Hepatocyte (in vitro differentiated cells): Measurements from ENCODE around the gene ETS2. TPM values are rescaled to one million over a fixed set of nuclear protein-coding genes. Genes with fewer than 3 reads are reported as not detected.

Source experiments
- DNase-seq: peaks from one replicate; pipeline ENCODE4 v3.0.0-alpha.2; 2016; ENCODE audit warnings: low spot score
- H2AFZ ChIP-seq: fragments of 200-600 bp; sonication (generic); 2 replicates; pipeline ENCODE4 v1.6.0; 2016; ENCODE audit warnings: antibody characterized with exemption, mild to moderate bottlenecking
- H3K27ac ChIP-seq: fragments of 200-600 bp; sonication (generic); 2 replicates; pipeline ENCODE4 v1.5.1; 2016; ENCODE audit warnings: mild to moderate bottlenecking
- H3K27me3 ChIP-seq: fragments of 200-600 bp; sonication (generic); 2 replicates; pipeline ENCODE4 v1.6.1; 2016
- H3K36me3 ChIP-seq: fragments of 200-600 bp; sonication (generic); replicated peaks from 2 replicates; pipeline ENCODE4 v1.5.1; 2016; ENCODE audit warnings: low read depth; ENCODE audit not compliant: insufficient read depth
- H3K4me1 ChIP-seq: fragments of 200-600 bp; sonication (generic); 2 replicates; pipeline ENCODE4 v1.5.1; 2016; ENCODE audit warnings: mild to moderate bottlenecking, moderate library complexity; ENCODE audit not compliant: insufficient read depth
- H3K4me2 ChIP-seq: fragments of 200-600 bp; sonication (generic); 2 replicates; pipeline ENCODE4 v1.6.0; 2016
- H3K4me3 ChIP-seq: fragments of 200-600 bp; sonication (generic); 2 replicates; pipeline ENCODE4 v1.5.1; 2016; ENCODE audit warnings: mild to moderate bottlenecking
- H3K79me2 ChIP-seq: fragments of 200-600 bp; sonication (generic); 2 replicates; pipeline ENCODE4 v1.6.0; 2017; ENCODE audit warnings: mild to moderate bottlenecking
- H3K9me2 ChIP-seq: fragments of 200-600 bp; sonication (generic); replicated peaks from 2 replicates; pipeline ENCODE4 v1.6.0; 2017; ENCODE audit warnings: mild to moderate bottlenecking; ENCODE audit not compliant: insufficient read depth
- H3K9me3 ChIP-seq: fragments of 200-600 bp; sonication (generic); 2 replicates; pipeline ENCODE4 v1.5.1; 2016; ENCODE audit warnings: low read depth, mild to moderate bottlenecking
- H4K20me1 ChIP-seq: fragments of 200-600 bp; sonication (generic); 2 replicates; pipeline ENCODE4 v1.6.0; 2016; ENCODE audit warnings: mild to moderate bottlenecking; ENCODE audit not compliant: insufficient read depth, poor library complexity, severe bottlenecking
- EZH2 ChIP-seq: fragments of 200-600 bp; sonication (generic); IDR thresholded peaks from 2 replicates; pipeline ENCODE4 v1.6.1; 2016; ENCODE audit warnings: antibody characterized with exemption, mild to moderate bottlenecking, borderline replicate concordance
- EZH2phosphoT487 ChIP-seq: fragments of 200-600 bp; sonication (generic); IDR thresholded peaks from one replicate; pipeline ENCODE4 v1.6.1; 2018; ENCODE audit warnings: antibody characterized with exemption, mild to moderate bottlenecking, low read depth, moderate library complexity; ENCODE audit not compliant: unreplicated experiment, severe bottlenecking
- WGBS: methylation state at CpG from one replicate; pipeline ENCODE4 v1.1.6; 2016; ENCODE audit warnings: low lambda C conversion rate; ENCODE audit errors: missing lambda C conversion rate; 5-methylcytosine and 5-hydroxymethylcytosine counted together
- polyA plus RNA-seq: library from polyadenylated mRNA; unstranded; fragments of >200 nt; fragmentation: Nextera tagmentation; extraction: Ambion mirVana; gene quantifications from 2 replicates; pipeline ENCODE4 v1.2.1, GENCODE V29; 2016
- total RNA-seq: library from RNA; depleted of rRNA; stranded (reverse); fragments of >200 nt; gene quantifications from 2 replicates; pipeline ENCODE4 v1.2.3, GENCODE V29; 2014
- TF ChIP-seq, protein P1 (sequence below): fragments of 200-600 bp; sonication (generic); IDR thresholded peaks from 2 replicates; pipeline ENCODE4 v1.5.1; 2016; ENCODE audit warnings: antibody characterized with exemption, mild to moderate bottlenecking; ENCODE audit not compliant: poor library complexity

ETS2 gene
- total and polyA plus RNA-seq, 2 experiments from 2014 or later = 95.1 to 106 TPM

DNA sequence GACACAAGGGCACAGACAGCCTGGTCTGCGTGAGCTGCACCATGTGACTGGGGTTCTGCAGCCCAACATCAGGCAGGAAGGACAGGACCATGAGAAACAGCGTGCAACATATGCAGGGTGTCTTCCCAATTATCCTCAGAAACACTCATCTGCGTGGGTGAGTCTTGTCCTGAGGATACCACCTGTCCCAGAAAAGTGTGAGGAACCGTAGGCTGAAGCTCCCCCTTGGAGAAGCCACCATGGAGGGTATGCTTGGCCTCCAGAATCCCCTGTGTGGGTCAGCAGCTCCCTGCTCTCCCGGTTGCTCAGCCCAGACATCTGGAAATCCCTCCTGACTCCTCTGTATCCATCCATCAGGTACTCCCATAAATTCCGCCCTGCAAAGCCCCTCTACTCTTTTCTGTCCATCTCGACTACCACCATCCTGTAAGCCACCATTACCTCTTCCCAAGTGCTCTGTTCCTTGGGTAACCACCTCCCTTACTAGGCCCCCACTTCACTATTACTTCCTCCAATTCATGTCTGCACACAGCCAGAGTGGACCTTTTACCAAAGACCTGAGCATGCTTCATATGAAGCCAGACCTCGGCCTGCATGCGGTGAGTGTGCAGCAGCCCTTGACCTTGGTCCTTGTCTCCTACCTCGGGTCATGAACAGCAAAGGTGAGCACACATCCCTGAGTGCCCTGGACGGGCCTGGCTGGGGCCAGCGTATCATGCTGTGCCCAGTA is 33.0 kb downstream of the ETS2 start:
- no peaks in the 10 kb centered on the region for H4K20me1 ChIP-seq
- H3K4me2 ChIP-seq = no peak overlapping the region
- no peaks in the 10 kb centered on the region for H3K79me2 ChIP-seq
- no peak overlapping the region for H2AFZ ChIP-seq
- H3K36me3 ChIP-seq = no peaks in the 10 kb centered on the region
- WGBS = 92% methylated on average over 12 of the region's 12 CpGs
- no peak for DNase-seq
- H3K27ac ChIP-seq = peak overlapping the region; percentile 88
- H3K9me2 ChIP-seq = no peaks in the 10 kb centered on the region
- no peaks in the 10 kb centered on the region for H3K9me3 ChIP-seq
- peaks cover 4% of the 10 kb centered on the region for H3K4me1 ChIP-seq
- no peaks in the 10 kb centered on the region for H3K27me3 ChIP-seq
- H3K4me3 ChIP-seq = no peak overlapping the region
- TF ChIP-seq EZH2 (no peak), EZH2phosphoT487 (no peak)
- TF ChIP-seq, protein P1, sequence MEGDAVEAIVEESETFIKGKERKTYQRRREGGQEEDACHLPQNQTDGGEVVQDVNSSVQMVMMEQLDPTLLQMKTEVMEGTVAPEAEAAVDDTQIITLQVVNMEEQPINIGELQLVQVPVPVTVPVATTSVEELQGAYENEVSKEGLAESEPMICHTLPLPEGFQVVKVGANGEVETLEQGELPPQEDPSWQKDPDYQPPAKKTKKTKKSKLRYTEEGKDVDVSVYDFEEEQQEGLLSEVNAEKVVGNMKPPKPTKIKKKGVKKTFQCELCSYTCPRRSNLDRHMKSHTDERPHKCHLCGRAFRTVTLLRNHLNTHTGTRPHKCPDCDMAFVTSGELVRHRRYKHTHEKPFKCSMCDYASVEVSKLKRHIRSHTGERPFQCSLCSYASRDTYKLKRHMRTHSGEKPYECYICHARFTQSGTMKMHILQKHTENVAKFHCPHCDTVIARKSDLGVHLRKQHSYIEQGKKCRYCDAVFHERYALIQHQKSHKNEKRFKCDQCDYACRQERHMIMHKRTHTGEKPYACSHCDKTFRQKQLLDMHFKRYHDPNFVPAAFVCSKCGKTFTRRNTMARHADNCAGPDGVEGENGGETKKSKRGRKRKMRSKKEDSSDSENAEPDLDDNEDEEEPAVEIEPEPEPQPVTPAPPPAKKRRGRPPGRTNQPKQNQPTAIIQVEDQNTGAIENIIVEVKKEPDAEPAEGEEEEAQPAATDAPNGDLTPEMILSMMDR = no peak

GRCh38 chr21:38839328-38840286 is 33.9 kb downstream of the ETS2 start:
- Histone ChIP-seq H3K79me2 (no peaks in the 10 kb centered on the region), H3K9me2 (no peaks in the 10 kb centered on the region), H3K4me3 (no peak overlapping the region), H3K27me3 (no peaks in the 10 kb centered on the region), H4K20me1 (no peaks in the 10 kb centered on the region), H3K36me3 (no peaks in the 10 kb centered on the region), H3K9me3 (no peaks in the 10 kb centered on the region), H3K4me1 (peaks cover 4% of the 10 kb centered on the region), H3K4me2 (no peak overlapping the region), H2AFZ (no peak overlapping the region), H3K27ac (peak overlapping the region; percentile 88)
- 85% methylated on average over 9 of the region's 9 CpGs for WGBS
- TF ChIP-seq EZH2 (no peak), EZH2phosphoT487 (no peak)
- TF ChIP-seq, protein P1 = no peak
- DNase-seq = no peak

- TF ChIP-seq EZH2 = no peak
- TF ChIP-seq, protein P1 = no peak
- no peak for TF ChIP-seq EZH2phosphoT487
- Histone ChIP-seq H3K27me3 (no peaks in the 10 kb centered on the region), H3K9me3 (no peaks in the 10 kb centered on the region), H3K9me2 (no peaks in the 10 kb centered on the region), H4K20me1 (no peaks in the 10 kb centered on the region), H3K27ac (peak overlapping the region; percentile 88), H3K36me3 (no peaks in the 10 kb centered on the region), H2AFZ (no peak overlapping the region), H3K4me1 (peaks cover 4% of the 10 kb centered on the region), H3K4me3 (no peak overlapping the region), H3K79me2 (no peaks in the 10 kb centered on the region), H3K4me2 (no peak overlapping the region)
- 93% methylated on average over 17 of the region's 17 CpGs for WGBS
- DNase-seq = no peak
Observed at GRCh38 chr21:38840456-38841300, 34.9 kb downstream of the ETS2 start.
